Skeletal muscle tissue (tissue), 4 donors: Measurements from ENCODE around the gene ANKRD52. TPM values are rescaled to one million over a fixed set of nuclear protein-coding genes. Genes with fewer than 3 reads are reported as not detected.
A peak's percentile ranks its signal among the peaks of the same experiment; 100 is the strongest.
"Not testable (repeated sequence)": the region's sequence is repeated elsewhere in the genome, so short reads cannot be mapped to it uniquely, and the experiment has no call there.

Source experiments
- H3K27ac ChIP-seq: one replicate; pipeline ENCODE4 v1.7.0; 2013; ENCODE audit warnings: mild to moderate bottlenecking, low read depth, low read length, inconsistent platforms
- H3K27me3 ChIP-seq, 3 donors: one replicate each; pipeline ENCODE4 v1.7.0; 2013; ENCODE audit warnings: low read length in 3 of 3; ENCODE audit not compliant: control insufficient read depth in 3 of 3, insufficient read depth in 3 of 3
- H3K36me3 ChIP-seq, 3 donors: one replicate each; pipeline ENCODE4 v1.7.0; 2013; ENCODE audit warnings: low read length in 3 of 3; ENCODE audit not compliant: control insufficient read depth in 3 of 3, insufficient read depth in 3 of 3
- H3K4me1 ChIP-seq, 3 donors: one replicate each; pipeline ENCODE4 v1.7.0; 2013; ENCODE audit warnings: low read length in 3 of 3, mild to moderate bottlenecking in 3 of 3; ENCODE audit not compliant: control insufficient read depth in 3 of 3, insufficient read depth in 3 of 3
- H3K4me3 ChIP-seq, 3 donors: one replicate each; pipeline ENCODE4 v1.7.0; 2013; ENCODE audit warnings: low read length in 3 of 3
- H3K9ac ChIP-seq, 3 donors: one replicate each; pipeline ENCODE4 v1.7.0; 2013; ENCODE audit warnings: low read length in 3 of 3, mild to moderate bottlenecking in 3 of 3, moderate library complexity in 2 of 3, low read depth in 1 of 3
- H3K9me3 ChIP-seq, 3 donors: one replicate each; pipeline ENCODE4 v1.7.0; 2013; ENCODE audit warnings: low read length in 3 of 3; ENCODE audit not compliant: control insufficient read depth in 3 of 3
- total RNA-seq: library from RNA; depleted of rRNA; stranded (reverse); fragments of >200 nt; gene quantifications from one replicate; pipeline ENCODE4 v1.2.3, GENCODE V29; 2014
- donor health status: Osteomylitis.

ANKRD52 gene
- total RNA-seq, 1 donor from 2014 or later = 6.8 TPM

DNA sequence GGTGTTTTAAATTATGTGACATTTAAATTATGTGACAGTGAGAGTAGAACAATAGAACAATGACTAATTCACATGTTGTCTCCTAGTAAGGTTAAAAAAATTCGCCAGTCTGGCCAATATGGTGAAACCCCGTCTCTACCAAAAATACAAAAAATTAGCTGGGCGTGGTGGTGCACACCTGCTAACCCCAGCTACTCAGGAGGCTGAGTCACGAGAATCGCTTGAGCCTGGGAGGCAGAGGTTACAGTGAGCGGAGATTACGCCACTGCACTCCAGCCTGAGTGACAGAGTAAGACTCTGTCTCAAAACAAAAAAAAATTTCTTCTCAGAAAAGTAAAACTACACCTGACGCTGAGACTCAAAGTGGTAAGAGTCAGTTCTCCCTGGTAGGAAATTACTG, 39.2 kb upstream of the ANKRD52 start:
- Histone ChIP-seq H3K9me3 (no peaks in the 10 kb centered on the region), H3K4me3 (no peak overlapping the region), H3K27ac (no peak overlapping the region), H3K36me3 (peaks cover 5 to 10% (median 7%) of the 10 kb centered on the region in 3 donors), H3K27me3 (no peaks in the 10 kb centered on the region), H3K4me1 (peaks cover 53 to 71% (median 58%) of the 10 kb centered on the region in 3 donors), H3K9ac (no peak overlapping the region)

DNA sequence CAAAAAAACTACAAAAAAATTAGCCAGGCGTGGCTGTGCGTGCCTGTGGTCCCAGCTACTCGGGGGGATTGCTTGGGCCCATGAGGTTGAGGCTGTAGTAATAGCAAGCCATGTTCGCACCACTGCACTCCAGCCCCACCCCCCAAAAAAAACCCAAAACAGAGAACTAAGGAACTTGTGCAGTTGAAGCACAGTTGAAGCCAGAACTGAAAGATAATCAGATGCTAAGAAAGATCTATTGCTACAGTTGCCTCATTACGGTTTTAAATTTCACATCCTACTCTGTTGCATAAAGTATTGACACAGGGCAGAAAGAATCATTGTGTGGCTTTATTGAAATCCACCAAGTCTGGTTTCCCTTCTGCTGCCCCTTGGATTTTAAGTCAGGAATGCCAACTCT, 38.1 kb upstream of the ANKRD52 start:
- H3K4me1 ChIP-seq = peaks cover 49 to 69% (median 57%) of the 10 kb centered on the region in 3 donors
- H3K36me3 ChIP-seq = peaks cover 7 to 13% (median 11%) of the 10 kb centered on the region in 3 donors
- H3K9me3 ChIP-seq = no peaks in the 10 kb centered on the region
- H3K27me3 ChIP-seq = no peaks in the 10 kb centered on the region
- H3K27ac ChIP-seq = peak overlapping the region; percentile 27
- no peak overlapping the region for H3K4me3 ChIP-seq
- peak overlapping the region; percentile 13 to 41 (median 35) for H3K9ac ChIP-seq

DNA sequence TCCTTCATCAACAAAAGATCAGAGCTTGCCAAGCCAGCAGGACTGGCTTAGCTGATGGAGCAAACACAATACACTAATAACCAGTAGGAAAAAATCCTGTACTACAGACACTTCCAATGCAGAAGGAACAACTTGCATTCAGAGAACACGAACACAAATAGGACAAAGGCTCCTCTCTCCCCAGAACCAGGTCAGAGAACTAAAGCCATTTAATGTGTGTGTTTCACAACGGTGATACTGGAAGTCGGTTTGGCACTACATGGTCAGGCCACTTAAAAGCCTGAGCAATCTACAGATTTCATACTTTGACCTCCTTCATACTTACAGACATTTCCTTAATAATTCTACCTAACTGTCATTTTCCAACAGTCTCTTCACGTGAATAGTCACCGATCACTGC, 35.6 kb upstream of the ANKRD52 start:
- H3K27me3 ChIP-seq = no peaks in the 10 kb centered on the region
- no peak overlapping the region for H3K27ac ChIP-seq
- no peaks in the 10 kb centered on the region for H3K9me3 ChIP-seq
- H3K4me3 ChIP-seq = peak overlapping the region in 2 of 3 donors; percentile 7 to 31
- H3K9ac ChIP-seq = peak overlapping the region in 1 of 3 donors; percentile 49
- peaks cover 8 to 18% (median 14%) of the 10 kb centered on the region in 3 donors for H3K36me3 ChIP-seq
- H3K4me1 ChIP-seq = peaks cover 38 to 59% (median 46%) of the 10 kb centered on the region in 3 donors

DNA sequence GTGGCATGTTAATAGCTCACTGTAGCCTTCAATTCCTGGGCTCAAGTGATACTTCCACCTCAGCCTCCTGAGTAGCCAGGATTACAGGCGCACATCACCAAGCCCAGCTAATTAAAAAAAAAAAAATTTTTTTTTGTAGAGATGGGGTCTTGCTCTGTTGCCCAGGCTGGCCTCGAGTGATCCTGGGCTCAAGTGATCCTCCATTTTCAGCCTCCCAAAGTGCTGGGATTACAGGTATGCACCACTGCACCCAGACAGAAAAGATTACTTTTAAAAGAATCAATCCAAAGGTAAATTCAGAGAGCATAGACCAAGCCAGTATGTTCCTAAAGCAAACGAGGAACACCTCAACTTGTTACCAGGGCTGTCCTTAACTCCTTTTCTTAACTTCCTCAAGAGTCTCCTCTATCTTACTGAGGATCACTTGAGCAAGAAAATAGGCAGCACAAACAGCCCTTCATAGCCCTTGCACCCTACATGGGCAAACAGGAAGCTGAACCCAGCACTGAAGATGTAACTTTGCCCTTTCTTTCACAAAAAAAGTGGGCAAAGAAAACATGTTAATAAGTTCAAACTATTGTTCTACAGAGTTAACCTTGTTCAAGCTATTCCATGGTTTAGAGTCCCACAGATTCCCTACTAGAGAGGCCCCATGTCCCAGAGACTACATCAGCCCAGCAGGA, 30.7 kb upstream of the ANKRD52 start:
- peaks cover 20 to 30% (median 23%) of the 10 kb centered on the region in 3 donors for H3K4me1 ChIP-seq
- no peaks in the 10 kb centered on the region for H3K27me3 ChIP-seq
- H3K9ac ChIP-seq = no peak overlapping the region
- no peaks in the 10 kb centered on the region for H3K9me3 ChIP-seq
- peaks cover 17 to 32% (median 18%) of the 10 kb centered on the region in 3 donors for H3K36me3 ChIP-seq
- no peak overlapping the region for H3K27ac ChIP-seq
- no peak overlapping the region for H3K4me3 ChIP-seq

DNA sequence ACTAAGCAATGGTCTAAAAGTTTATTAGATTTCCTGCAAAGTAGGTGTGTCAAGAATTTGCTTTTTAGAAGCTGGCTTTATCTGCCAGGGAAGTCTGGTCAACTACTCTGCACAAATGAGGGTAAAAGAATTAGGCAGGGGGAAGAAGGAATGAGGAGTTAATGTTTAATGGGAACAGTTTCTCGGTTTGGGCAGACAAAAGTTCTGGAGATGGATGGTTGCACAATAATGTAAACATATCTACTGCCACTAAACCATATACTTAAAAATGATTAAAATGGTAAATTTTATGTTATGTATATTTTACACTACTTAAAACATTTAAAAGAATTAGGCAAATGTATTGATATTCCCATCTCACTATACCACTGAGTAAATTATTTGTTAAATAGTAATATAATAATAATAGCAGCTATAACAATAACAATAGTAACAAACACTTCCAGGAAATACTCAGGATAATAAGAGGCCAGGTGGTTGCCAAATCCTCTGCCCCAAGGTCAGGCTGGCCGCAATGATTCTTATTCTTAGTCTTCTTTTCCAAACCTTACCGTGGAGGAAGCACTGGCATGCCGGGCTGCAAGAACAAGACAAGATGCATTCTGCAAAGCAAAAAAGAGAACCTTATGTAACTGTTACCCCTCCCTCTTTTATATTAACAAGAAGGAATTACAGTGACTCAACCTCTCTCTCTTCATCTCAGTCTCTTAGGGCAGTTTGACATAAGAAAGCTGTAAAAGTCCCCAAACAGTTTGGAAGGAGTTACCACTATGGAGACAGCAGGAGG, 28.1 kb upstream of the ANKRD52 start:
- Histone ChIP-seq H3K36me3 (peaks cover 28 to 50% (median 40%) of the 10 kb centered on the region in 3 donors), H3K27ac (no peak overlapping the region)

GRCh38 chr12:56284263-56284662, 26.1 kb upstream of the ANKRD52 start:
- H3K9ac ChIP-seq, H3K27ac ChIP-seq, H3K4me3 ChIP-seq, H3K27me3 ChIP-seq, H3K9me3 ChIP-seq: not testable (repeated sequence)
- Histone ChIP-seq H3K36me3 (peaks cover 36 to 54% (median 51%) of the 10 kb centered on the region in 3 donors), H3K4me1 (peaks cover 8 to 11% (median 11%) of the 10 kb centered on the region in 3 donors)

More for the DNA sequence above, 28.1 kb upstream of the ANKRD52 start:
- no peak overlapping the region for H3K9ac ChIP-seq
- peaks cover 10 to 11% (median 11%) of the 10 kb centered on the region in 3 donors for H3K4me1 ChIP-seq
- H3K27me3 ChIP-seq = no peaks in the 10 kb centered on the region
- H3K4me3 ChIP-seq = no peak overlapping the region
- H3K9me3 ChIP-seq = no peaks in the 10 kb centered on the region

DNA sequence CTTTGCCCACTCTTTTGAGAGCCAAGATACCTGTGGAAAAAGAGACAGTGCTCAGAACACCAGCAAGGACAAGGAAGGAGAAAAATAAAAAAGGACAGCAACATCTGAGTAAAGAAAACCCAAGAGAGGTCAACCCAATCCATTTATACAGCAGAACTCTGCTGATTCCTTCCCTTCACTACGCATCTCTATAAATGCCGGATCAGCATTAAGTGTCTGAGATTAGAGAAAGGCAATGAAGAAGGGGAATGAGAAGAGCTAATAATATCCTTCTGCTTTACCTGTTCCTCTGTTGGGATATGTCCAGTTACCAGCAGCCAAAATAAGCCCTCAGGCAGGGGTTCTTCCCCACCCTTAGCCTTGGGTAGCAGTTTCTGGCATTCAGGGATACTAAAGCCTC, 24.4 kb upstream of the ANKRD52 start:
- Histone ChIP-seq H3K27me3 (no peaks in the 10 kb centered on the region), H3K9me3 (no peaks in the 10 kb centered on the region), H3K4me3 (no peak overlapping the region), H3K4me1 (peaks cover 6 to 8% (median 8%) of the 10 kb centered on the region in 3 donors), H3K36me3 (peaks cover 47 to 66% (median 63%) of the 10 kb centered on the region in 3 donors), H3K9ac (no peak overlapping the region), H3K27ac (no peak overlapping the region)

DNA sequence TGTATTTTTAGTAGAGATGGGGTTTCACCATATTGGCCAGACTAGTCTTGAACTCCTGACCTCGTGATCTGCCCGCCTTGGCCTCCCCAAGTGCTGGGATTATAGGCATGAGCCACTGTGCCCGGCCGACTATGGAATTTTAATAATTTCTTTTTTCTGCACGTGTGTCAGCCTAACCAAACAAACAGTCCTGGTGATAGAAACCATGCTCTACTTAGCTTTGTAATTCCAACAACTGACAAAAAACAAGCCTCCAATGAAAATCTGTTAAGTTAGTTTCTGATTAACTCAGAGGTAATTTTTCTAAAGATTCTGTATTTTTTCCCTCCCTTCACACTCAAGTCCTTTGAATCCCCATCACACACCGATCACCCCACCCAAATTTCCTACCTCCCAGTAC, 23.8 kb upstream of the ANKRD52 start:
- no peaks in the 10 kb centered on the region for H3K27me3 ChIP-seq
- H3K9ac ChIP-seq = no peak overlapping the region
- no peak overlapping the region for H3K4me3 ChIP-seq
- peaks cover 6 to 8% (median 8%) of the 10 kb centered on the region in 3 donors for H3K4me1 ChIP-seq
- H3K9me3 ChIP-seq = no peaks in the 10 kb centered on the region
- no peak overlapping the region for H3K27ac ChIP-seq
- H3K36me3 ChIP-seq = peaks cover 49 to 68% (median 63%) of the 10 kb centered on the region in 3 donors

DNA sequence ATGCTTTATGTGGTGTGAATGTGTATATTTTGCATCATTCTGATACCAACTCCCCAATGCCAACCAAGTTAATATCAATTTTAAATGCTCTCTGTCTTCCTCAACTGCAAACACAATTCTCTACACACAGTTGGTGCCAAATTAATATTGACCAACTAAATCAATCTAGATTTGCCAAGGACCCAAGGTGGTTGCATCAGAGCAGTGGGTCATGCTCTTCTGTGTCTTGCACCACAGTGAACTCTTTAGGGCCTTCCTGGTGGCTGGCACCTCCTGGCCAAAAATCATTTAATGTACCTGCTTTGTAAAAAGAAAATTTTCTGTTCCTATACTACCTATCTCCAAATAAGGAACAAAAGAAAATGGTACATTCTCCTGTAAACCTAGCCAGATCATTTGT, 22.7 kb upstream of the ANKRD52 start:
- peaks cover 55 to 67% (median 63%) of the 10 kb centered on the region in 3 donors for H3K36me3 ChIP-seq
- peaks cover 0 to under 1% (median 0%) of the 10 kb centered on the region in 3 donors for H3K4me1 ChIP-seq
- no peak overlapping the region for H3K4me3 ChIP-seq
- no peaks in the 10 kb centered on the region for H3K9me3 ChIP-seq
- no peaks in the 10 kb centered on the region for H3K27me3 ChIP-seq
- no peak overlapping the region for H3K9ac ChIP-seq
- no peak overlapping the region for H3K27ac ChIP-seq

DNA sequence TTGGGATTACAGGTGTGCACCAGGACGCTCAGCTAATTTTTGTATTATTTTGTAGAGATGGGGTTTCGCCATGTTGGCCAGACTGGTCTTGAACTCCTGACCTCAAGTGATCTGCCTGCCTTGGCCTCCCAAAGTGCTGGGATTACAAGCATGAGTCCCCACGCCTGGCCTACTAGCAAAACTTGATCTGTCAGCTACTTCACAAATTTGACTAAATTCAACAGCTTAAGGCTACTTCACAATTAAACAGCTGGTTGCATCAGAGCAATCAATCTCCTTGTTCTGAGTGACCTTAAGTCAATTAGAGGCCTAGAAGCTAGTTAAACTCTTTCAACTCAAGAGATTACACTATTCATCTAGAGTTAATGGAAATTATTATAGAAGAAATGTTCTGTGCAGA, 20.7 kb upstream of the ANKRD52 start:
- no peaks in the 10 kb centered on the region for H3K9me3 ChIP-seq
- H3K36me3 ChIP-seq = peaks cover 68 to 79% (median 70%) of the 10 kb centered on the region in 3 donors
- H3K27ac ChIP-seq = no peak overlapping the region

More for the DNA sequence above, 20.7 kb upstream of the ANKRD52 start:
- Histone ChIP-seq H3K4me1 (no peaks in the 10 kb centered on the region), H3K27me3 (no peaks in the 10 kb centered on the region), H3K4me3 (no peak overlapping the region), H3K9ac (no peak overlapping the region)
